ENCODE data around the gene DMAC2. TPM values are rescaled to one million over a fixed set of nuclear protein-coding genes. Genes with fewer than 3 reads are reported as not detected.

Gene DMAC2
- total and polyA plus RNA-seq, 3 donors from 2014 or later, result 24.6 to 35.8 (median 26.7) TPM

DNA sequence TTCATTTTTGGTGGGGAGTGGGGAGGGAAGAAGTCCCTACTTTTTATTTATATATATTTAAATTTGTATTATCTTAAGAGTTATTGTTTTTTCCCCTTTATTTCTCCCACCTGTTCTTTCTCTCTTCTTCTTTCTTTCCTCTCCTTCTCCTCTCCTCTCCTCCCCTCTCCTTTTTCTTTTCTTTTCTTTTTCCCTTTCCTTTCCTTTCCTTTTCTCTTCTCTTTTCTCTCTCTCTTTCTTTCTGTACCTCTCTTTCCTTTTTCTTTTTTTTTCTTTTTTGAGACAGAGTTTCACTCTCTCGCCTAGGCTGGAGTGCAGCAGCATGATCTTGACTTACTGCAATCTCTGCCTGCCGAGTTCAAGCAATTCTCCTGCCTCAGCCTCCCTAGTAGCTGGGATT is 40.2 kb downstream of the DMAC2 start:
- 92 to 98% methylated on average over 2 of the region's 2 CpGs for WGBS, 2 donors
- intact Hi-C loops (cut with DNase I; ENCODE audit: low total_unique reads), result no loop called here
- Histone ChIP-seq H3K27ac (no peak overlapping the region), H3K36me3 (ENCODE audit: low read depth, missing control alignments) (no peaks in the 10 kb centered on the region), H3K27me3 (no peaks in the 10 kb centered on the region), H3K4me3 (no peak overlapping the region), H3K9me3 (no peaks in the 10 kb centered on the region), H3K4me1 (peaks cover 17% of the 10 kb centered on the region)
- TF ChIP-seq, protein P1, sequence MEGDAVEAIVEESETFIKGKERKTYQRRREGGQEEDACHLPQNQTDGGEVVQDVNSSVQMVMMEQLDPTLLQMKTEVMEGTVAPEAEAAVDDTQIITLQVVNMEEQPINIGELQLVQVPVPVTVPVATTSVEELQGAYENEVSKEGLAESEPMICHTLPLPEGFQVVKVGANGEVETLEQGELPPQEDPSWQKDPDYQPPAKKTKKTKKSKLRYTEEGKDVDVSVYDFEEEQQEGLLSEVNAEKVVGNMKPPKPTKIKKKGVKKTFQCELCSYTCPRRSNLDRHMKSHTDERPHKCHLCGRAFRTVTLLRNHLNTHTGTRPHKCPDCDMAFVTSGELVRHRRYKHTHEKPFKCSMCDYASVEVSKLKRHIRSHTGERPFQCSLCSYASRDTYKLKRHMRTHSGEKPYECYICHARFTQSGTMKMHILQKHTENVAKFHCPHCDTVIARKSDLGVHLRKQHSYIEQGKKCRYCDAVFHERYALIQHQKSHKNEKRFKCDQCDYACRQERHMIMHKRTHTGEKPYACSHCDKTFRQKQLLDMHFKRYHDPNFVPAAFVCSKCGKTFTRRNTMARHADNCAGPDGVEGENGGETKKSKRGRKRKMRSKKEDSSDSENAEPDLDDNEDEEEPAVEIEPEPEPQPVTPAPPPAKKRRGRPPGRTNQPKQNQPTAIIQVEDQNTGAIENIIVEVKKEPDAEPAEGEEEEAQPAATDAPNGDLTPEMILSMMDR (IDR thresholded peaks at IDR 0.05), result no peak
- no peak for TF ChIP-seq POLR2A (IDR thresholded peaks at IDR 0.05)
- DNase-seq, result no peak

GRCh38 chr19:41399091-41399490 is 40.6 kb downstream of the DMAC2 start:
- H3K9me3 ChIP-seq, result no peaks in the 10 kb centered on the region
- no peak overlapping the region for H3K27ac ChIP-seq
- H3K4me3 ChIP-seq, result no peak overlapping the region
- 51 to 69% methylated on average over 3 of the region's 3 CpGs for WGBS, 2 donors
- intact Hi-C loops (cut with DNase I; ENCODE audit: low total_unique reads), result no loop called here
- H3K27me3 ChIP-seq, result no peaks in the 10 kb centered on the region
- peaks cover 17% of the 10 kb centered on the region for H3K4me1 ChIP-seq
- no peaks in the 10 kb centered on the region for H3K36me3 ChIP-seq (ENCODE audit: low read depth, missing control alignments)
- TF ChIP-seq, protein P1 (IDR thresholded peaks at IDR 0.05), result no peak
- no peak for DNase-seq

GRCh38 chr19:41398598-41398997 is 41.1 kb downstream of the DMAC2 start:
- no peak for TF ChIP-seq POLR2A (IDR thresholded peaks at IDR 0.05)
- TF ChIP-seq, protein P1 (IDR thresholded peaks at IDR 0.05), result no peak
- H3K9me3 ChIP-seq, result no peaks in the 10 kb centered on the region
- H3K27ac ChIP-seq, result peak overlapping the region in 1 of 2 donors; percentile 80
- 15 to 23% methylated on average over 3 of the region's 3 CpGs for WGBS, 2 donors
- DNase-seq, result no peak
- no peaks in the 10 kb centered on the region for H3K27me3 ChIP-seq
- intact Hi-C loops (cut with DNase I; ENCODE audit: low total_unique reads), result no loop called here
- no peaks in the 10 kb centered on the region for H3K36me3 ChIP-seq (ENCODE audit: low read depth, missing control alignments)
- H3K4me3 ChIP-seq, result peak overlapping the region; percentile 93 to 98
- H3K4me1 ChIP-seq, result peaks cover 17% of the 10 kb centered on the region

- H3K27ac ChIP-seq, result peak overlapping the region; percentile 80 to 92
- 0 to 1% methylated on average over 5 of the region's 5 CpGs for WGBS, 2 donors
- peaks cover 17% of the 10 kb centered on the region for H3K4me1 ChIP-seq
- no peaks in the 10 kb centered on the region for H3K36me3 ChIP-seq (ENCODE audit: low read depth, missing control alignments)
- intact Hi-C loops (cut with DNase I; ENCODE audit: low total_unique reads), result no loop called here
- H3K9me3 ChIP-seq, result no peaks in the 10 kb centered on the region
- TF ChIP-seq, protein P1 (IDR thresholded peaks at IDR 0.05), result no peak
- TF ChIP-seq POLR2A (IDR thresholded peaks at IDR 0.05), result no peak
- DNase-seq, result no peak
- no peaks in the 10 kb centered on the region for H3K27me3 ChIP-seq
- peak overlapping the region; percentile 93 to 98 for H3K4me3 ChIP-seq
Observed at GRCh38 chr19:41398050-41398418, 41.7 kb downstream of the DMAC2 start.

Measured in testis (tissue), 3 donors.